ENCODE results near the gene POLR2A.

DNA sequence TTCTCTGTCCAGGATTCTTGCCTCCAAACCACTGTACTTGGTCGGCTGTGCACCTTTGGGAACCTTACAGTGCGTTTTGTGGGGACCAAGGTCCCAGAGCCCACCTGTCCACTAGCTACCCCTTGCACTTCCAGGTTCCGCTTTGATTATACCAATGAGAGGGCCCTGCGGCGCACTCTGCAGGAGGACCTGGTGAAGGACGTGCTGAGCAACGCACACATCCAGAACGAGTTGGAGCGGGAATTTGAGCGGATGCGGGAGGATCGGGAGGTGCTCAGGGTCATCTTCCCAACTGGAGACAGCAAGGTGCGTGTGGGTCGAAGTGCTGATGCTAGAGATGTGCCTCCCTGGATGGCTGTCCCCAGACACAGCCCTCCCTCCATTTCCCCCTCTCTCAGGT lies 18.8 kb downstream of the POLR2A start:
- TF ChIP-seq EZH2phosphoT487 (IDR thresholded peaks at IDR 0.05; ENCODE audit: insufficient read depth, low read depth) (no peak), EZH2 (IDR thresholded peaks at IDR 0.05; ENCODE audit: insufficient read depth, poor library complexity, severe bottlenecking) (no peak)
